Body of pancreas (tissue), 4 donors: ENCODE data around the gene ATCAY. TPM values are rescaled to one million over a fixed set of nuclear protein-coding genes. Genes with fewer than 3 reads are reported as not detected.

Experiments used
- ATAC-seq: fragments of 150-250 bp; one replicate; pipeline ENCODE4 v1.9.1; 2016
- DNase-seq, 4 donors: peaks; one replicate each; pipeline ENCODE4 v3.0.0-alpha.2; 2019
- H3K27ac ChIP-seq, 4 donors: fragments of 200-600 bp; sonication (generic); 1 replicate in 3 of 4; 2 replicates in 1 of 4; pipeline versions ENCODE4 v1.5.1 to v1.6.1; 2016 to 2019; ENCODE audit warnings: mild to moderate bottlenecking in 1 of 4, mixed read lengths in 1 of 4, moderate library complexity in 1 of 4
- H3K27me3 ChIP-seq, 2 donors: fragments of 200-600 bp; sonication (generic); one replicate each; pipeline ENCODE4 v1.6.0; 2016; ENCODE audit warnings: mild to moderate bottlenecking in 1 of 2
- H3K36me3 ChIP-seq, 2 donors: fragments of 200-600 bp; sonication (generic); replicated peaks in 1 of 2; 2 replicates each; pipeline ENCODE4 v1.5.1; 2016; ENCODE audit warnings: low read depth in 2 of 2; ENCODE audit not compliant: insufficient read depth in 1 of 2
- H3K4me1 ChIP-seq: fragments of 200-600 bp; sonication (generic); one replicate; pipeline ENCODE4 v1.6.0; 2016
- H3K4me3 ChIP-seq, 2 donors: fragments of 200-600 bp; sonication (generic); 1 replicate in 1 of 2; 2 replicates in 1 of 2; pipeline ENCODE4 v1.5.1; 2016 to 2019
- H3K9me3 ChIP-seq, 3 donors: fragments of 200-600 bp; sonication (generic); 1 replicate in 2 of 3; 2 replicates in 1 of 3; pipeline ENCODE4 v1.5.1; 2016
- CTCF ChIP-seq, 7 experiments: fragments of 450-650 bp in 4 of 7; fragments of 200-600 bp in 3 of 7; sonication (generic) in 3 of 7; IDR thresholded peaks; one replicate each; pipeline ENCODE4 v1.5.1; 2016 to 2019; ENCODE audit warnings: antibody characterized with exemption in 7 of 7
- POLR2A ChIP-seq, 3 donors: fragments of 450-650 bp; IDR thresholded peaks; one replicate each; pipeline ENCODE4 v1.6.1; 2016; ENCODE audit warnings: antibody characterized with exemption in 3 of 3, mild to moderate bottlenecking in 2 of 3
- WGBS, 2 donors: methylation state at CpG; one replicate each; pipeline ENCODE4 v1.1.5; 2017; 5-methylcytosine and 5-hydroxymethylcytosine counted together
- intact Hi-C: fragments of 100-400 bp; cut with DNase I; formaldehyde crosslinking; loops from one replicate; pipeline ENCODE4 v1.15.1; 2023
- total RNA-seq, 2 donors: library from RNA; depleted of rRNA; stranded (reverse); fragments of >200 nt; gene quantifications; one replicate each; pipeline ENCODE4 v1.1.0, GENCODE V29; 2016

The ATCAY gene
- total RNA-seq, 2 donors from 2014 or later: 1.6 TPM; not detected in 1

- intact Hi-C loops: no loop called here
- Histone ChIP-seq H3K36me3 (no peaks in the 10 kb centered on the region), H3K27ac (no peak overlapping the region), H3K27me3 (no peaks in the 10 kb centered on the region), H3K4me3 (no peak overlapping the region), H3K4me1 (no peaks in the 10 kb centered on the region), H3K9me3 (no peaks in the 10 kb centered on the region)
- TF ChIP-seq CTCF (IDR thresholded peaks at IDR 0.05): no peak
- no peak for TF ChIP-seq POLR2A (IDR thresholded peaks at IDR 0.05)
- DNase-seq (no peak), ATAC-seq (no peak)
- 60 to 62% methylated on average over 13 of the region's 13 CpGs for WGBS, 2 donors
Observed at GRCh38 chr19:3838661-3839060, 41.8 kb upstream of the ATCAY start.

DNA sequence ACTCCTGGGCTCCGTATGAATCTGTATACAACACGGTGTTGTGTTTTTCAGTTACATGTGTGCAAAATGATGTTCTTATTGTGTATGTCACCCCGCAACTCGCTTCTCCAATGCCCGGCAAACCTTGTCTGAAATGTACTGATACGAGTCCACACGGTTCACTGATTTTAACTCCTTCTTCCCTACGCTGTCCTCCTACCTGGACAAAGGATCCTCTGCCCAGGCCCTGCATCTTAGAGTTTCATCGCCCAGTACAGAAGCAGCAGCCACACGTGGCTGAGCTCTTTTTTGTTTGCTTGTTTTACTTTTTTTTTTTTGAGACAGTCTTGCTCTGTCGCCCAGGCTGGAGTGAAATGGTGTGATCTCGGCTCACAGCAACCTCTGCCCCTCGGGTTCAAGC, 40.5 kb upstream of the ATCAY start:
- intact Hi-C loops: no loop called here
- no peak overlapping the region for H3K4me3 ChIP-seq
- H3K4me1 ChIP-seq: no peaks in the 10 kb centered on the region
- no peak overlapping the region for H3K27ac ChIP-seq
- no peaks in the 10 kb centered on the region for H3K36me3 ChIP-seq
- no peak for DNase-seq
- H3K9me3 ChIP-seq: no peaks in the 10 kb centered on the region
- WGBS, 2 donors: 51 to 58% methylated on average over 13 of the region's 13 CpGs
- ATAC-seq: no peak
- no peaks in the 10 kb centered on the region for H3K27me3 ChIP-seq
- no peak for TF ChIP-seq CTCF (IDR thresholded peaks at IDR 0.05)
- TF ChIP-seq POLR2A (IDR thresholded peaks at IDR 0.05): no peak

DNA sequence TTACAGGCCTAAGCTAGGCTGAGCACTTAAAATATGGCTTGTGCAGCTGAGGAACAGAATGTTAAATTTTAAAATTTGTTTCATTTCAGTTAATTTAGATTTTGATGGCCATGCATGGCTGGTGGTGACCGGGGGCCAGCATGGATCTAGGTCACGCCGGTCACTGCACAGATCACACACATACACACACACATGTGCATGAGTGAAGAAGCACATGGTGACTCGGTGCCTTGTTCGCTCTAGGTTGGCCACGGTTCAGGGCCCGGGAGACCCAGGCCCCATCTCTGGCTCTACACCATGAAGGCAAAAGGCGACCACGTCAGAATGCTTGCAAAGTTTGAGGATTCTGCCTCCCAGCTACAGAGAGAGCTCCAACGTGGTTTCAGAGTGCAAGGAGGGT, 39.7 kb upstream of the ATCAY start:
- no peaks in the 10 kb centered on the region for H3K4me1 ChIP-seq
- ATAC-seq: no peak
- no peaks in the 10 kb centered on the region for H3K27me3 ChIP-seq
- no peaks in the 10 kb centered on the region for H3K9me3 ChIP-seq
- intact Hi-C loops: no loop called here
- no peak overlapping the region for H3K4me3 ChIP-seq
- TF ChIP-seq CTCF (IDR thresholded peaks at IDR 0.05) (no peak), POLR2A (IDR thresholded peaks at IDR 0.05) (no peak)
- DNase-seq: no peak
- no peaks in the 10 kb centered on the region for H3K36me3 ChIP-seq
- H3K27ac ChIP-seq: no peak overlapping the region
- WGBS, 2 donors: 87 to 93% methylated on average over 3 to 10 of the region's 10 CpGs

- ATAC-seq: no peak
- H3K27ac ChIP-seq: no peak overlapping the region
Observed at GRCh38 chr19:3842948-3843347, 37.5 kb upstream of the ATCAY start.

More at GRCh38 chr19:3842948-3843347, 37.5 kb upstream of the ATCAY start:
- intact Hi-C loops: no loop called here
- 83 to 95% methylated on average over 10 to 11 of the region's 11 CpGs for WGBS, 2 donors
- DNase-seq: no peak
- no peaks in the 10 kb centered on the region for H3K36me3 ChIP-seq
- H3K9me3 ChIP-seq: no peaks in the 10 kb centered on the region
- H3K27me3 ChIP-seq: no peaks in the 10 kb centered on the region
- no peak overlapping the region for H3K4me3 ChIP-seq
- TF ChIP-seq POLR2A (IDR thresholded peaks at IDR 0.05): no peak
- TF ChIP-seq CTCF (IDR thresholded peaks at IDR 0.05): no peak
- H3K4me1 ChIP-seq: no peaks in the 10 kb centered on the region
